Activated CD4-positive, CD25-positive, alpha-beta regulatory T cell treated with anti-CD3 and anti-CD28 coated beads, Interleukin-2, amount 50 U/mL, for 24 hours (primary cell): Measurements from ENCODE around the gene PTPRD.

Source experiments
- ATAC-seq, 2 donors: fragments of 150-1000 bp; cut with Tn5 transposase; one replicate each; pipeline ENCODE4 v1.10.0; 2021; ENCODE audit warnings: mild to moderate bottlenecking in 1 of 2, moderate library complexity in 1 of 2

PTPRD gene

DNA sequence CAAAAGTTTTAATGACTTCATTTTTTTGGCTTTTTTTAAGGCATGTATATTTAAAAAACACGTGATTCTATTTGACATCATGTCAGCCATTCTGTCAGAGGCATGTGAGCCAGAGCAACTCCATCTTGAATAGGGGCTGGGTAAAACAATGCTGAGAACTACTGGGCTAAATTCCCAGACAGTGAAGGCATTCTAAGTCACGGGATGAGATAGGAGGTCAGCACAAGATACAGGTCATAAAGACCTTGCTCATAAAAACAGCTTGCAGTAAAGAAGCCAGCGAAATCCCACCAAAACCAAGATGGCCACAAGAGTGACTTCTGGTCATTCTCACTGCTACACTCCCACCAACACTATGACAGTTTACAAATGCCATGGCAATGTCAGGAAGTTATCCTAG is 1812.6 kb downstream of the PTPRD start:
- no peak for ATAC-seq

DNA sequence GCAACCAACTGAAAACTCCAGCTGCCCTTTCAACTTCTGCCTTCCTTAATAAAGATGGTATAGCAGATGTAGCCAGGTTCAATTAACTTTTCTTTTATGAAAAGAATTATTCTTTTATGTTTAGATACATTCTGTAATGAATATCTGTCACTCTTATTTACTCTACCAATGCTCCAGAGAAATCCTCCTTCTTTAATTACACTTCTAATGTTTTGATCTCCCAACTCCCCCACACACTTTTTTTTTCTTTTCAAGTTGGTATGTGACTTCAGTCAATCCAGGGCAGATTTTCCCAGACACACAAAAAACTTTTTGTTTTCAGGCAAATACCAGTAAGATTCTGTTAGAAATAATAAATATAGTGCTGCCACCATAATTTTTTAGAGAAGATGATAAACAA is 1813.2 kb downstream of the PTPRD start:
- no peak for ATAC-seq

DNA sequence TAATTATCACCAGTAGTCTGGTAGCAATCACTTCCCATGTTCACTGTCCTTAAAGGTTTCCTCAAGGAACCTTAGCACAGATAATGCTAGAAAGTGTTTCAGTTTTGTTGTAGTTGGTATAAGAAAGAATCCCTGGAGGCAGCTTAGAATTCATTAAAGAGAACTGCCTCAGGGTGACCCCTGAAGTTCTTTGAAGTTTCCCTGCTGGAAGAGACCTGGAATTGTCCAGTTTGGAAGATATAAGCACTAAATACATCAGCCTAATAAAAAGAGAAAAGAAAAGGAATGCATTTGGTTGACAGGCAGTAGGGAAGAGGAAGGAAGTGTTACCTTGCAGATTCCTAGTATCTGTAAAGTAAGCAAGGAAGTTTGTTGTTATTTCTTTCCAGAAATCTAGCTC is 1813.6 kb downstream of the PTPRD start:
- no peak for ATAC-seq

DNA sequence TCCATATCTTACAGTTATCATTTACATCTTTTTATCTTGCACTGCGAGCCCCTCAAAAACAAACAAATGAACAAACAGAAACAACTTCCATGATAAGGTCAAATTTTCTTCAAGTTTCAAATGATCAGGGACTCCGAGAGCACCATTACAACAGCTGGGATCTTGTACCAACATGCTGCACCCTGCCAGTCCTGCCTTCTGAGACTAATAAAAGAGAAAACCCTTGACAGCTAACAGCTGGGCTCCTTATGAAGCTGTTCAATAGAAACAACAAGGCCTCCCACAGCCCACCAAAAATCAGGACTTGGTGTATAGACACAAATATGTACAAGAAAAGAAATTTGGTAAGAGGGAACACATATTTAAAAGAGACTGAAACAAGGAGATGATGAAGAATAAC is 1828.0 kb downstream of the PTPRD start:
- ATAC-seq: no peak

DNA sequence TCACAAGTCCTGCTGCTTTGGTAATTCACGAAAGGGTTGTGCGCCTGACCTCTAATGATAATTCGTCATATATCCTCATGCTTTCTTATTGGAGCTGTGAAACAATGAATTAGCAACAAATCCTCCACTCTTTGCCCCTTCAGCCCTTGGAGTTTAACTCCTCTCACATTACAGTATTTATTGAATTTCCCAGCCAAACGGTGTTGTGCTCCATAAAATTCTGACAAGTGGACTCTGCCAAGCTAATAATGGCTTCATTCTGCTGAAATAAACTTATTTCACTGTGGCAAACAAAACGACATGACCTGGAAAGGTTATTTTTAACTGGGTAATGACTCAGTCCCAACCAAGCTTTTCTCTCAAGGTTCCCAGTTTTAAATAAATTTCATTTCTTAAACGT is 1828.9 kb downstream of the PTPRD start:
- no peak for ATAC-seq

DNA sequence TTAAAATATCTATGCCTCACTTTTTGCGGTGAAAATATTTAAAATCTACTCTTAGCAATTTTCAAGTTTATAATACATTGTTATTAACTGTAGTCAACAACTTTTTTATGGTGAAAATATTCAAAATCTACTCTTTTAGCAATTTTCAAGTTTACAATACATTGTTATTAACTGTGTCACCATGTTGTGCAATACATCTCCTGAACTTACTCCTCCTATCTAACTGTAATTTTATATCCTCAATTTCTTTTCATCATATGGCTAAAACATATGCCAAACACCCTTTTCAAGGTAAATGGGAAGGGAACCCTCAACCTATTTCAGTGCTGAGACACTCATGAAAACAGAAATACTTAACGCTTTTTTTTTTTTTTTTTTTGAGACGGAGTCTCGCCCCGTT is 1830.6 kb downstream of the PTPRD start:
- ATAC-seq: no peak

DNA sequence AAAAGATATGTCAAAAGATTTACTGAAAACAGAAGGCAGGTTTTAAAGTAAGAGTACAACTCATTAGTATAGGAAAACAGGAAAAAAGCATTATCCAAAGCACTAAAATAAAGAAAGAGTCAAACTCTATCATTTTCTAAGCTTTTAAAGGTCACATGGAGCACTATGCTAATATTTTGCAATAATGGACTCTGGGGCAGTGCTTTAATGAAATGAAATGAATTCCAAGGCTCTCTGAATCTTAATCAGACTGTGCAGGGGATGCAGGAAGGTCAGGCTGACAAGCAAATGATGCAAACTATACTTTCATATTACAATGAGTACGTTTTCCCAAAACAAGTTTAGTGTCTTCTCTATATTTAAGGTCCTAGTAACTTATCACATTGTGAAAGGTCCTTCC is 1831.3 kb downstream of the PTPRD start:
- ATAC-seq: no peak

DNA sequence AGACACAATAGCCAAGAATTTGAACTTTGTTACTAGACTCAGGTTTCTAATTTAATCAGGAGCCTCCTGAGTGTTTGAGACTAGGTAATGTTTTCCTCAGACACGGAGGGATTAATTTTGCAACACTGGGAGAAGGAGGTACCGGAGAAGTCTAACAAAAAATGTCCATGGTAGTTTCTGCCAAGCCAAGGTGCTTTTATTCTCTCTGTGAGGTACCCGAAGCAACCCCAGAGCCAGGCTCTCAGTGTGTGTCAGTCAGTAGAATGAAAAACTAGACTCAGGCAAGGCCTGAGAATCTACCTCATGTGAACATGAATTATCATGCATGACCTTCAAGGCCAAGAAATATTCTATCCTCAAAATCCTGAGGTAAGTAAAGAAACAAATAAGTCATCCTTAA is 1832.4 kb downstream of the PTPRD start:
- ATAC-seq: no peak

DNA sequence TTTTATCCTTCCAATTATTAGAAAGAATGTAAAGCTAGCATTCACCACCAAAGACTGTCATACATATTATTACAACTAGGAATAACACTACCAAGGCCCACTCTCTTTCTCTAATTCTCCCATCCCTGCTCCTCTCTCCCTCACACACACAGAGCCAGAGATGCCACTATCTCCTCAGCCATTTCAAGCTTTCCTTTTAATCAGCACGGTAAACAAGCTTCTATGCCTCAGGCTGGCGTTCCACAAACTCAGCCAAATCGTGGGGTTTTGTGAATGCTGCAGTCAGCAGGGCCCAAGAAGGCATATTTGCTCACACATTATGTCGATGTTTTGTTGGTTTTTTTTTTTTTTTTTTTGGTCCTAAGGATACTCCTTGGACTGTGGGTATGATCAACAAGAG is 1833.3 kb downstream of the PTPRD start:
- ATAC-seq: no peak

DNA sequence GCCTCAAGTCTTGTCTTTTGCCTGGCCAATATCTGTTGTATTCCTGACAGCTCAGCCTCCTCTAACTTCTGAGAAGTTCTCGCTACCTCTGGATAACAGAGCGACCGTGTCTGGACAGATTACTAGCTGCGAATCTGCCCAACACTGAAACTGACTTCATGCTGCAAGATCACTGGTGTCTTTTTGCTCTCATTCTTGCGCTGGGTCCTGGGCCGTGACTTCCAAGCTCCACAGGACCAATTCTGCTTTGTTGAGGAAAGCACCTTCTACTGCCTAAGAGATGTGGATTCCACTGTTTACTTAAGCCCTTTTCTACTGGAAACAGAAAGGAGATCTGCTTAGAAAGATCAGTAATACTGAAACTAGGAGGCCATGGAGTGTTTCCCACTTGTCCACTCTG is 1834.4 kb downstream of the PTPRD start:
- no peak for ATAC-seq

DNA sequence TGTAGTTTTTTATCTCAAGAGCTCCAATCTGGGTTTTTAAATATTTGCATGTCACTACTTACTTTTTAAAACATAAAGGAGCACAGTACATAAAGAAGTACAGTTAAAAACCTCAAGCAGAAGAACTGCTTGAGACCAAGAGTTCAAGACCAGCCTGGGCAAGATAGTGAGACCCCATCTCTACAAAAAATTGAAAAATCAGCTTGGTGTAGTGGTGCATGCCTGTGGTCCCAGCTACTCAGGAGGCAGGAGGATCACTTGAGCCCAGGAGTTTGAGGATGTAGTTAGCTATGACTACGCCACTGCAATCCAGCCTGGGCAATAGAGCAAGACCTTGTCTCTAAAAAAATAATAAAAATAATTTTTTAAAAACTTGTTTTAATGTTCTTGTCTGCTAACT is 1840.5 kb downstream of the PTPRD start:
- ATAC-seq: no peak

DNA sequence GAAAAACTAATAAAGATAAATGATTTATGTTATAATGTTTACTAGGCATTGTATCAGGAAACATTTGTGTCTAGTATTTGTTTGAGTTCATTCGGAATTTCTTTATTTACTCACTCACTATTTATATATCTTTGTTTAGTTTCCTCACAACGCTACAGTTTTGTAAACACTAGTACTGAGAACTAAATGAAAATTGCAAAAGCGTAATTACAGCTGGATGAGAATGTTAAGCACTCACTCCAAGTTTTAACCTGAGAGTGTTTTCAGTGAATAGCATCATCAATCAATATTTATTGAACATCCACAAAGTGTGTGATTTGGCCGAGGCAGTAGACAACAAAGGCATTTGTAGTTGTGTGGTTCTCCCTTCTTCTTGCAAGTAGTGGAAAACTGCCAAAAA is 1843.6 kb downstream of the PTPRD start:
- no peak for ATAC-seq

DNA sequence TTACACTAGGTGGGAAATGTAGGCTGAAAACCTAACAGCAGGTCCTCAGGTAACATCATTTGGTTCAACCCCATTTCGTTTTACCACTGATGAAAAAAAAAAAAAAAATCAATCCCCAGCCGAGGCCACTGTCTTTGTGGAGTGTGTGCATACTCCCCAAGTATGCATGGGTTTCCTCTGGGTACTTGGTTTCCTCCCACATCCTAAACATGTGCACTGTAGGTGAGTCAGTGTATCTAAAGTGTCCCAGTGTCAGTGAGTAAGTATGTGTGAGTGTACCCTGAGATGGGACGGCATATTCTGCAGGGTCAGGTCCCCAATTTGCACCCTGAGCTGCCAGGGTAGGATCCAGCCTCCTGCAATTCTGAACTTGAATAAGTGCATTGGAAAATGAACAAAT is 1846.7 kb downstream of the PTPRD start:
- no peak for ATAC-seq

DNA sequence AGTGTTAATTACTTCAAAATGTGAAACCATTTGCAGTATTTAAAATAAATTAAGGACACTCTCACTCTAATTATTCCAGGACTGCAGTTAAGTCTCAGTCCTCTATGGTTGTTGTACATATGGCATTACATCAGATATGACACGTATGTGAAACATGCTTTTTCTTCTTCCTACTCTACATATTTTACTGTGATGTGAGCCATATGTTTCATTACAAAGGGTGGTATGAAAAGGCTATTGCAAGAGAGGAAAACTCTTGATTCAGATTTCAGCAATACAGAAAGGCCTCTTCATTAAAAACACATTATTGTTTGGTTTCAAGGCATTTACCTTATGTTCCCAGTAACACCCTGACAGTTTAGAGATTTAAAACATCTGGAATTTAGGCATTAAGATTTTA is 1848.8 kb downstream of the PTPRD start:
- ATAC-seq: no peak

DNA sequence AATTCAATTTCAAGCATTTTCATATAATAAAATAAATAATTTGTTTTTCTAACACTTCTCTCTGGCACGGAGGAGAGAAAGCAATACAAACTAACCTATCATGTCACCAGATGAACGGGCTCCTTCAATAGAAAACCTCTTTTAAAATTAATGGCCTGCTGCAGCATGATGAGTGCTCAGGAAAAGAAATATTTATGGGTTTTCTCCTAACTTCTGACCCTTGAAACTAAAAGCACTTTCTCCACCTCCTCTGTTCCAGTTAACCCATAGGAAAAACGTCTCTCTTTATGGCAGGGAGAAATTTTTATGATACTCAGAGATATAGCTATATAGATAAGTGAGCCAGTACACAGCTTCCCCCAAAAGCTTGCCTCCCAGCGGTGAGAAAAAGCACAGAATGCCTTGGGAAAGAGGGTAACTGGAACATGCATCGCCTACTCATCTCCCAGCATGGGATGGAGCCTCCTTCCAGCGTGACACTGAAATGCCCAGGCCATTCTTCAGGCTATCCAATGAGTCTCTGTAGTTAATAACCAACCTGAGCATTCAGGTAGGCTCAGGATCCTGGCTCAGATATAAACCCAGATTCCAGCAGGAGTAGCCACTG is 1850.2 kb downstream of the PTPRD start:
- ATAC-seq: no peak

DNA sequence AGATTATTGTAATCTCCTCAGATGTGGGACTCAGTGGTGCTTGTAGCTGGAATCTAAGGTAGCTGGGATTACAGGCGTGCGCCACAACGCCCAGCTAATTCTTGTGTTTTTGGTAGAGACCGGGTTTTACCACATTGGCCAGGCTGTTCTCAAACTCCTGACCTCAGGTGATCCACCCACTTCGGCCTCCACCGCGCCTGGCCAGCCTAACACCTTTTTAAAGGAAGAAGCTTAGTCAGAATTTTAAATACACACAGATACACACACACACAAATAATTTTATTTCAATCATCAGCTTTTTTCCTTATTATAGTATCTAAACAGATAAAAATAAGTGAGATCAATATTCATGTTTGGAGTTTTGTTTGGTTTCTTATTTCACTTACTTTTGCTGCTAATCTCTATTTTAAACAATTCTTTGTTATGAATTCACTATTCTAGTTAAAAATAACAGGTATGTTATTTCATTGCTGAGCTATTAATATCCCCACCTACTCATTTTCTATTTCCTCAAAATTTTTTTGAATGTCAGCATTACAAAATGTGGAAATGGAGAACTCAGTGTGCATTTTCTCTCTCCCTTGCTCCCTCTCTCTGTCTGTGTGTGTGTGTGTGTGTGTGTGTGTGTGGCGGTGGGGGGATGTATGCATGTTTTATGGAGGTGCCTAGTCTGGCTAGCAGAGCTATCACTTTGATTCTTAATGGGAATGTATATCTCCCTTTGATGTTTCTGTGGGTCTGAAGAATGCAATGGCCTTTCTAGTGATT is 1852.6 kb downstream of the PTPRD start:
- no peak for ATAC-seq

DNA sequence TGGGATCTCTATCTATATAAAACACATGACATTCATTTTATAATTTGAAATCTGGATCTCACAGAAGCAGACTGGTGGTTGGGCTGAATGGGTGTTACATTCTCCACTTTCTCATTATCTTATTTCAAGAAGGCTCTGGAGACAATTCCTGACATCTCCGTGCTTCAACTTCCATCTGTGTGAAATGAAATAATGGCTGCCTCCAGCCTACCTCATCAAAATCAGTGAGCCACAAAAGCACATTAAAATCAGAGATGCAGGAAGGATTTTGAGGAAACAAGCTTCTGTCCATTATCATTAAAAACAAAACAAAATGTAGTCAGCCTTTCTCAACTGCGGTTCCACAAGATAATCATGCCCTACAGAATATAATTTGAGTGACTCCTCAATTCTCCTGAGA is 1854.9 kb downstream of the PTPRD start:
- no peak for ATAC-seq

DNA sequence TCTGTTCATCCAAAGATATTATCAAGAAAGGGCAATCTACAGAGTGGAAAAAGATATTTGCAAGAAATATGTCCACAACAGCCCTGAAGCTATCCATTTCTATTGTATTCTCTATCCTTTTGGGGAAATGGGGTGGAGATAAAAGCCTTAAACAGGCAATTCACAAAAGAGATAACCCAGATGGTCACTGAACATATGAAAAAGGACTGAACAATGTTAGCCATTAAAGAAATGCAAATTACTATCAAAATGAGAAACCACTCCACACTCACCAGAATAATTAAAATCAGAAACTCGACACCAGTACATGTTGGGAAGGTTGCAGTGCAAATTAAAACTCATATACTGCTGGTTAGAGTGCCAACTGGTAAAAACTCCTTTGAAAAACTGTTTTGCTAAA is 1858.1 kb downstream of the PTPRD start:
- no peak for ATAC-seq

DNA sequence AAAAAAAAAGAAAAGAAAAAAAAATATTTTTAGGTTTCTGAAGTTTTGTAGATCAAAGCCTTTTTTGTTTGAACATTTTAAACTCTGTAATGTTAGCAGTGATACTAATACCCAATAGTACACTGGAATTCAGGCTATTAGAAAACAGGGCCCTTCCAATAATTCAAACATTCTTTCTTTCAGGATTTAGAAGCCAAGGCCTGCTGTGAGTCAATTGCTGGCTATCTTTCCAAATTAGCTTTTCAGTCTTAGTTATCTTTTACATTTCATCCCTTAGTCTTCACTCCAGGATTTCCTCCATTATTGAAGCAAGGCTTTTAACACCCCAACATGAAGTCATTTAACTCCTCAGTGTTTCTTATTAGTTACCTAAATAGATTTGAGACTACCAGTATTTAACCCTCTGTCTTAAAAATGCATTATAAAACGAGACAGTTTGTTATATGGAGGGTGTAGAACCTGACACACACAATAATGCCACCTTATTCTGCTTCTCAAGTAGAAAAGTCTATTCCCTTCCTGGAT is 1861.3 kb downstream of the PTPRD start:
- ATAC-seq: no peak

DNA sequence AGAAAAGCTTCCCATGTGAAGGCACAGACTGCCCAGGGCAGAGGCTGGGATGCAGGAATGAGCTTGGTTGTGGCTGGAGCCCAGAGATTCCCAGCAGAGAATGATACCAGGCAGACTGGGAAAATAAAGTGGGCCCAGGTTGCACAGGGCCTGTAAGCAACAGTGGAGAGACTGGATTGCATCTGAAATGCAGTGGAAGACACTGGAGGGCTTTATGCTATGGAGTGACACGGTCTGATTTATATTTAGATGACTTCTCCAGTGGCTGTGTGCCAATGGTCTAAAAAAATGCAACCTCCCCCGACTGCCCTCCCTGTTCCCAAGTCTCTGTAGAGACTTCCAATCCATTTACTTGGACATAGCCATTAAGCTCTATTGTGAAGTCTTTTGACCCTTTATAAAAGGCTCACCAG is 1862.2 kb downstream of the PTPRD start:
- ATAC-seq: no peak

DNA sequence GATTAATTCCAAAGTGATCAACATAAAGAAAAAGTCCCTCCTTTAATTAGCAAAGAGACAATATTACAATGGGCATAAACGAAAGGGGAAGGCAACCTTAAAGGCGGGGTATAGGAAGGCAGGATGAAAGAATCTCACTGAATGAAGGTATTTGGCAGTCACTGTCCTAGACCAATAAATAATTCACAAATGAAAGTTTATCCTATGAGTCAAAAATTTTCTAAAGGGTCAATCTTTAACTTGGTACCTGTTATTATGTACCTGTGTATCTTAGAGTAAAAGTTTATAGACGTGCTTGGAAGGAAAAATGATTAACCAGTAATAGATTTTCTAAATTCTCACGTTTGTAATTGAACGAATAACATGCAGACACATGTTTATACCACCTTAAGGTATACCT is 1867.5 kb downstream of the PTPRD start:
- ATAC-seq: no peak

DNA sequence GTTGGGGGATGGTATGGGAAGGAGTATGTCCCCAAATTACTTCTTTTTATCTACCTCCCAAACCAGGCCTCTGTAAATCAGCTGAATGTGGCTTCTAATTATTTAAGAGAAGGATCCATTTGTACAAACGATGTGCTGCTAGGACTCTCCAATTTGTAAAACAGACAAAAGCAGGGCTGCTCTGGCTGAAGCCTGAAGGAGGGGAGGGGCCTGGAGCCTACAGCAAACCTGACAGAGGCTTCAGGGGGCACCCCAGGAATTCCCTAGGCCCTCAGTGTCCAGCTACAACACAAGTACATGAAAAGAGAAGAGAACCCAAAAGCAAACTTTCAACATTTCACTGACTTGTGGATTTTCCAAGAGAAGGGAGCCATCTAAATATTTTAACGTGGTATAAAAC is 1873.9 kb downstream of the PTPRD start:
- ATAC-seq: no peak

DNA sequence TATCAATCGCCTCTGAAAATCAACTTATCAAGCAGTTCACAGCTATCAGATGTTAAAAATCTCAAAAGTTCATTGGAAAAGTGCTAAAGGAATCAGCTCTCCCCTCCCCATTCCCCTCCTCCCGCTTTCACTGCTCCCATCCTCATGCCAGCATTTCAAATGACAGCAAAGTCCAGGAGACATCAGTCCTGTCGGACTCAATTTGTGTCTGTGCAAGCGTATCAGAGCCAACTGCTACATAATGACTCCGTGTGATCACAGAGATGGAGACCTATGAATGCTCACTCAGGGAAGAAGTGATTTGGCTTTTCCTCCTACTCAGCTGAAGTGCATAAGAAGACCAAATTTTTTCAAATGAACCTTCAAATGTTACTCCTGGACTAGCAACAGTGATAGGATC is 1876.0 kb downstream of the PTPRD start:
- ATAC-seq: no peak

DNA sequence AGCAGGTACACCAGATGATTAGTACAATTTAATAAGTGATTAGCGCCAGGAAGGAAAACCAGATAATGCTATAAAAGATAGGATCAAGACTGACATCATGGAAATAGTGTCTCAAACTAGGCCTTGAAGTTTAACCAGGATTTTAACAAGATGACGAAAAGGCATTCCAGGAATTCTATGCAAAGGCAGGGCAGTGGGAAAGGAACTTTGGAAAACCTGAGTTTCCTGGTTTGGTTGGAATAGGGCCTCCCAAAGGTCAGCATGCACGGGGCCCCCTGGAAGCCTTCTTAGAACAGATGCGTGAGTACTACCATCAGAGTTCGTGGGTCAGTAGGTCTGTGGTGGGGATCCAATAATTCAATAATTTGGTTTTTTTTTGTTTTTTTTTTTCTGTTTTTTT is 1878.0 kb downstream of the PTPRD start:
- no peak for ATAC-seq
